ENCODE measurements around the gene FIG4.

DNA sequence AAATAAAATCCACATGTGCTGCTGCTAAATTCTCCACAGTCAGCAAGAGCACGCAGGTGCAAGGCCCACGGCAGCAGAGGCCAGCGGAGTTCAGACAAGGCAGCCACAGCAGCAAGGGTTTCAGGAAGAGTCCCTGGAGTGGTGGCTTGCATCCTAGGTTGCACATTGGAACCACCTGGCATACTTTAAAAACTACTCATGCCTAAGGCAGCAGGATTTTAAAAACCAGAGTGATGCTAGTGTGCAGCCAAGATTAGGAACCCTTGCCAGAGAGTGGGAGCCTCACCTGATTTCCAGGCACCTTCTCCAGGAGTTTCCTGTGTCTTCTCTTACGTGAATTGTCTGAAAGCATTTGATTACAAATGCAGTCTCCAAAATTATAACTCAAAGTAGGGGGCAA is 183.0 kb downstream of the FIG4 start:
- TF ChIP-seq, protein P1, sequence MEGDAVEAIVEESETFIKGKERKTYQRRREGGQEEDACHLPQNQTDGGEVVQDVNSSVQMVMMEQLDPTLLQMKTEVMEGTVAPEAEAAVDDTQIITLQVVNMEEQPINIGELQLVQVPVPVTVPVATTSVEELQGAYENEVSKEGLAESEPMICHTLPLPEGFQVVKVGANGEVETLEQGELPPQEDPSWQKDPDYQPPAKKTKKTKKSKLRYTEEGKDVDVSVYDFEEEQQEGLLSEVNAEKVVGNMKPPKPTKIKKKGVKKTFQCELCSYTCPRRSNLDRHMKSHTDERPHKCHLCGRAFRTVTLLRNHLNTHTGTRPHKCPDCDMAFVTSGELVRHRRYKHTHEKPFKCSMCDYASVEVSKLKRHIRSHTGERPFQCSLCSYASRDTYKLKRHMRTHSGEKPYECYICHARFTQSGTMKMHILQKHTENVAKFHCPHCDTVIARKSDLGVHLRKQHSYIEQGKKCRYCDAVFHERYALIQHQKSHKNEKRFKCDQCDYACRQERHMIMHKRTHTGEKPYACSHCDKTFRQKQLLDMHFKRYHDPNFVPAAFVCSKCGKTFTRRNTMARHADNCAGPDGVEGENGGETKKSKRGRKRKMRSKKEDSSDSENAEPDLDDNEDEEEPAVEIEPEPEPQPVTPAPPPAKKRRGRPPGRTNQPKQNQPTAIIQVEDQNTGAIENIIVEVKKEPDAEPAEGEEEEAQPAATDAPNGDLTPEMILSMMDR (IDR thresholded peaks at IDR 0.05): no peak
- no peak for TF ChIP-seq POLR2A (IDR thresholded peaks at IDR 0.05)

Data from lower leg skin (tissue), 3 donors.